HCT116 (cell line): Measurements from ENCODE around the gene P3H4. TPM values are rescaled to one million over a fixed set of nuclear protein-coding genes. Genes with fewer than 3 reads are reported as not detected.

Experiments used
- ATAC-seq: fragments of 200-7000 bp; cut with Tn5 transposase; 2 replicates; pipeline ENCODE4 v1.9.1; 2020; ENCODE audit warnings: mild to moderate bottlenecking, moderate library complexity
- BruUV-seq: library from RNA; stranded (reverse); fragments of 400-500 nt; replicated peaks from 2 replicates; lab custom pipeline; 2021; lab: Mats Ljungman, UMichigan
- CTCF ChIA-PET: fragments of 300-600 bp; sonication (Branson Sonifier 250); formaldehyde crosslinking; loops from one replicate; lab custom pipeline; 2021; ENCODE audit warnings: antibody characterized with exemption; lab: Charles Lee
- POLR2A ChIA-PET: fragments of 300-600, 350-600 bp; sonication (Branson Sonifier 250); formaldehyde crosslinking; loops from one replicate; lab custom pipeline; 2021; ENCODE audit warnings: antibody characterized with exemption; lab: Charles Lee
- RAD21 ChIA-PET, 2 experiments: fragments of 300-600 bp; sonication (Branson Sonifier 250); formaldehyde crosslinking; loops; one replicate each; lab custom pipeline; 2023; ENCODE audit warnings: low total read pairs in 2 of 2; ENCODE audit not compliant: uncharacterized antibody in 2 of 2, unreplicated experiment in 2 of 2, low non-redundant PET in 1 of 2; lab: Charles Lee
- DNase-seq: peaks from one replicate; pipeline ENCODE4 v3.0.0-alpha.2; 2010; ENCODE audit warnings: low read depth, low spot score
- H2AFZ ChIP-seq: fragments of 200-600 bp; shearing (Covaris generic), sonication (generic); 2 replicates; pipeline ENCODE4 v1.6.1; 2017; ENCODE audit warnings: low read depth, mixed run types, mixed read lengths, antibody characterized with exemption, low read length; ENCODE audit not compliant: poor library complexity, severe bottlenecking
- H3K27ac ChIP-seq: 2 replicates; pipeline ENCODE4 v1.5.1; 2012; ENCODE audit warnings: low read depth, low read length
- H3K27me3 ChIP-seq: fragments of 200-600 bp; sonication (generic); 2 replicates; pipeline ENCODE4 v1.6.1; 2016; ENCODE audit warnings: mixed run types, low read length, mixed read lengths; ENCODE audit not compliant: insufficient read depth
- H3K36me3 ChIP-seq, 2 experiments: fragments of 200-500 bp in 1 of 2; fragments of 200-600 bp in 1 of 2; sonication (Bioruptor generic) in 1 of 2; sonication (generic) in 1 of 2; 2 replicates each; pipeline versions ENCODE4 v1.5.1 to v1.6.1; 2014 to 2016; ENCODE audit warnings: low read length in 2 of 2, inconsistent platforms in 1 of 2, mixed read lengths in 1 of 2, mixed run types in 1 of 2; ENCODE audit not compliant: insufficient read depth in 2 of 2, control insufficient read depth in 1 of 2
- H3K4me1 ChIP-seq, 2 experiments: fragments of 200-600 bp in 1 of 2; sonication (generic) in 1 of 2; 2 replicates each; pipeline versions ENCODE4 v1.5.1 to v1.6.1; 2012 to 2017; ENCODE audit warnings: low read length in 2 of 2, inconsistent platforms in 1 of 2, mild to moderate bottlenecking in 1 of 2, mixed read lengths in 1 of 2, mixed run types in 1 of 2, moderate library complexity in 1 of 2; ENCODE audit not compliant: insufficient read depth in 2 of 2, control insufficient read depth in 1 of 2
- H3K4me2 ChIP-seq: fragments of 200-600 bp; sonication (generic); 2 replicates; pipeline ENCODE4 v1.6.1; 2017; ENCODE audit warnings: mixed run types, low read length, mixed read lengths
- H3K4me3 ChIP-seq, 2 experiments: fragments of 200-600 bp in 1 of 2; sonication (generic) in 1 of 2; replicated peaks in 1 of 2; 2 replicates each; pipeline ENCODE4 v1.5.1; 2011 to 2016; ENCODE audit warnings: low read length in 2 of 2, control low read depth in 1 of 2, low read depth in 1 of 2, mild to moderate bottlenecking in 1 of 2, mixed read lengths in 1 of 2, mixed run types in 1 of 2
- H3K79me2 ChIP-seq: fragments of 200-600 bp; sonication (generic); 2 replicates; pipeline ENCODE4 v1.6.1; 2017; ENCODE audit warnings: mild to moderate bottlenecking, mixed run types, low read length, moderate library complexity, mixed read lengths; ENCODE audit not compliant: insufficient read depth
- H3K9ac ChIP-seq: fragments of 200-600 bp; sonication (generic); 2 replicates; pipeline ENCODE4 v1.6.1; 2016; ENCODE audit warnings: low read length, mixed read lengths
- H3K9me2 ChIP-seq: fragments of 200-600 bp; sonication (generic), shearing (Covaris generic); 2 replicates; pipeline ENCODE4 v1.6.1; 2017; ENCODE audit warnings: mixed run types, mild to moderate bottlenecking, moderate library complexity; ENCODE audit not compliant: insufficient read depth
- H3K9me3 ChIP-seq, 2 experiments: fragments of 200-500 bp in 1 of 2; fragments of 200-600 bp in 1 of 2; sonication (Bioruptor generic) in 1 of 2; sonication (generic) in 1 of 2; 2 replicates each; pipeline ENCODE4 v1.6.1; 2014 to 2017; ENCODE audit warnings: low read length in 2 of 2, mixed read lengths in 2 of 2, inconsistent platforms in 1 of 2, low read depth in 1 of 2, mild to moderate bottlenecking in 1 of 2, mixed run types in 1 of 2, moderate library complexity in 1 of 2; ENCODE audit not compliant: control insufficient read depth in 1 of 2, insufficient read depth in 1 of 2
- H4K20me1 ChIP-seq: fragments of 200-600 bp; sonication (generic), shearing (Covaris generic); 2 replicates; pipeline ENCODE4 v1.6.1; 2017; ENCODE audit warnings: mixed run types, mild to moderate bottlenecking, moderate library complexity; ENCODE audit not compliant: insufficient read depth
- ATF3 ChIP-seq: IDR thresholded peaks from 2 replicates; pipeline ENCODE4 v1.6.1; 2012
- CBX3 ChIP-seq: IDR thresholded peaks from 2 replicates; pipeline ENCODE4 v1.6.1; 2012; ENCODE audit warnings: low read depth
- CTCF ChIP-seq, 3 experiments: fragments of 200-600 bp in 1 of 3; sonication (generic) in 1 of 3; IDR thresholded peaks in 2 of 3; conservative IDR thresholded peaks in 1 of 3; 2 replicates each; pipeline ENCODE4 v1.5.1; 2012 to 2017; ENCODE audit warnings: low read depth in 2 of 3, low read length in 2 of 3, antibody characterized with exemption in 1 of 3, borderline replicate concordance in 1 of 3, control low read depth in 1 of 3, mild to moderate bottlenecking in 1 of 3, mixed read lengths in 1 of 3, mixed run types in 1 of 3, moderate library complexity in 1 of 3; ENCODE audit not compliant: insufficient read depth in 1 of 3
- EGR1 ChIP-seq: IDR thresholded peaks from 2 replicates; pipeline ENCODE4 v1.6.1; 2012; ENCODE audit warnings: low read depth
- ELF1 ChIP-seq: IDR thresholded peaks from 2 replicates; pipeline ENCODE4 v1.6.1; 2012; ENCODE audit warnings: low read depth, borderline replicate concordance
- EZH2phosphoT487 ChIP-seq: fragments of 200-600 bp; IDR thresholded peaks from 2 replicates; pipeline ENCODE4 v1.6.1; 2018; ENCODE audit warnings: antibody characterized with exemption, borderline replicate concordance
- FOSL1 ChIP-seq: IDR thresholded peaks from 2 replicates; pipeline ENCODE4 v1.6.1; 2012; ENCODE audit warnings: low read depth
- MAX ChIP-seq: IDR thresholded peaks from 2 replicates; pipeline ENCODE4 v1.6.1; 2012
- POLR2A ChIP-seq: IDR thresholded peaks from 2 replicates; pipeline ENCODE4 v1.7.0; 2011; ENCODE audit warnings: borderline replicate concordance; ENCODE audit not compliant: insufficient read depth, insufficient read length; ENCODE audit errors: extremely low read depth
- POLR2AphosphoS5 ChIP-seq: IDR thresholded peaks from 2 replicates; pipeline ENCODE4 v1.6.1; 2011; ENCODE audit warnings: mild to moderate bottlenecking, low read depth, low read length, moderate library complexity
- RAD21 ChIP-seq: IDR thresholded peaks from 2 replicates; pipeline ENCODE4 v1.6.1; 2012; ENCODE audit warnings: low read depth, mild to moderate bottlenecking
- SIN3A ChIP-seq: IDR thresholded peaks from 2 replicates; pipeline ENCODE4 v1.6.1; 2012; ENCODE audit warnings: low read depth
- SP1 ChIP-seq: IDR thresholded peaks from 2 replicates; pipeline ENCODE4 v1.6.1; 2012; ENCODE audit warnings: low read depth
- SRF ChIP-seq: IDR thresholded peaks from 2 replicates; pipeline ENCODE4 v1.6.1; 2012; ENCODE audit warnings: low read depth
- TCF7L2 ChIP-seq: IDR thresholded peaks from 2 replicates; pipeline ENCODE4 v1.7.0; 2011; ENCODE audit warnings: borderline replicate concordance, inconsistent platforms; ENCODE audit not compliant: insufficient read depth, insufficient read length; ENCODE audit errors: extremely low read depth
- YY1 ChIP-seq: IDR thresholded peaks from 2 replicates; pipeline ENCODE4 v1.6.1; 2011; ENCODE audit warnings: low read length, low read depth, moderate library complexity, mild to moderate bottlenecking; ENCODE audit not compliant: insufficient replicate concordance; ENCODE audit errors: extremely low read depth
- ZBTB33 ChIP-seq: IDR thresholded peaks from 2 replicates; pipeline ENCODE4 v1.6.1; 2011; ENCODE audit warnings: mild to moderate bottlenecking, low read length, moderate library complexity; ENCODE audit not compliant: insufficient replicate concordance; ENCODE audit errors: extremely low read depth
- ZFX ChIP-seq: fragments of 450-650 bp; IDR thresholded peaks from 2 replicates; pipeline ENCODE4 v1.6.1; 2017
- ZNF274 ChIP-seq: fragments of 200-500 bp; sonication (Bioruptor generic); IDR thresholded peaks from 2 replicates; pipeline ENCODE4 v1.6.1; 2014; ENCODE audit warnings: mild to moderate bottlenecking, low read depth, low read length, inconsistent platforms
- intact Hi-C: fragments of 100-400 bp; cut with micrococcal nuclease; formaldehyde crosslinking; loops from 2 replicates; pipeline ENCODE4 v1.10.0; 2022
- total RNA-seq: library from RNA; stranded (reverse); gene quantifications from one replicate; pipeline ENCODE4 v1.2.1, GENCODE V29; 2021; ENCODE audit not compliant: unreplicated experiment

The P3H4 gene
- total RNA-seq, 1 experiment from 2014 or later: 23.4 TPM

GRCh38 chr17:41800601-41801373 is 11.0 kb downstream of the P3H4 start:
- peaks cover 26 to 47% of the 10 kb centered on the region in 2 experiments for H3K4me1 ChIP-seq
- H3K36me3 ChIP-seq: no peaks in the 10 kb centered on the region
- CTCF ChIA-PET: interaction anchor here (0.6 to 7.4 kb wide), 10 partner anchors 8 to 65 kb away, joined by 3 to 109 read pairs (median 5); partner anchors contain the start of genes JUP and P3H4
- peak overlapping the region; percentile 32 to 39 for H3K4me3 ChIP-seq
- H3K79me2 ChIP-seq: no peaks in the 10 kb centered on the region
- TSS peak; percentile 60 for BruUV-seq
- H3K9ac ChIP-seq: peak overlapping the region; percentile 58
- no peak overlapping the region for H2AFZ ChIP-seq
- POLR2A ChIA-PET: interaction anchor here (0.6 to 5.5 kb wide), 16 partner anchors 8 to 112 kb away, joined by 3 to 77 read pairs (median 4); partner anchors contain the start of genes EIF1, JUP and P3H4
- H3K9me2 ChIP-seq: no peaks in the 10 kb centered on the region
- RAD21 ChIA-PET: interaction anchor here (0.6 to 2.5 kb wide), 11 partner anchors 15 to 66 kb away, joined by 3 to 13 read pairs (median 3); partner anchors contain the start of gene JUP (in 2 of the 2)
- peak overlapping the region; percentile 73 for H3K4me2 ChIP-seq
- H4K20me1 ChIP-seq: no peaks in the 10 kb centered on the region
- no peaks in the 10 kb centered on the region for H3K27me3 ChIP-seq
- intact Hi-C loops: loop anchor here (1.0 to 2.0 kb wide), 3 partner anchors 14 to 62 kb away; partner anchors contain the start of gene JUP
- H3K27ac ChIP-seq: peak overlapping the region; percentile 82
- H3K9me3 ChIP-seq: no peaks in the 10 kb centered on the region
- ATAC-seq (peak; percentile 88), DNase-seq (peak; percentile 92)
- no peak for TF ChIP-seq POLR2A
- no peak for TF ChIP-seq FOSL1
- TF ChIP-seq ATF3: no peak
- no peak for TF ChIP-seq SRF
- TF ChIP-seq SP1: peak; percentile 80; the same call in 1 of the 2 replicates
- TF ChIP-seq ELF1: no peak
- TF ChIP-seq YY1: no peak
- no peak for TF ChIP-seq ZBTB33
- TF ChIP-seq ZNF274: no peak
- peak; percentile 40 for TF ChIP-seq RAD21
- peak; percentile 53; the same call in 1 of the 2 replicates for TF ChIP-seq SIN3A
- TF ChIP-seq EZH2phosphoT487: no peak
- TF ChIP-seq TCF7L2: peak; percentile 55
- TF ChIP-seq CBX3: no peak
- TF ChIP-seq EGR1: no peak
- peak; percentile 46 for TF ChIP-seq POLR2AphosphoS5
- TF ChIP-seq ZFX: no peak
- TF ChIP-seq CTCF (IDR thresholded peaks at IDR 0.05 in 2 of 3, conservative IDR thresholded peaks at IDR 0.05 in 1 of 3; ENCODE audit: borderline replicate concordance in 1 of 3, insufficient read depth in 1 of 3, low read depth in 2 of 3, low read length in 2 of 3): no peak
- peak; percentile 83 for TF ChIP-seq MAX
